22Rv1 (cell line): ENCODE measurements around the gene RICTOR.

Experiments
- ZFX ChIP-seq: fragments of 450-650 bp; IDR thresholded peaks from 2 replicates; pipeline ENCODE4 v1.6.1; 2017; ENCODE audit warnings: antibody characterized with exemption, borderline replicate concordance
- TF ChIP-seq, protein P1 (sequence below): fragments of 450-650 bp; IDR thresholded peaks from 2 replicates; pipeline ENCODE4 v1.5.1; 2017; ENCODE audit warnings: mild to moderate bottlenecking

DNA sequence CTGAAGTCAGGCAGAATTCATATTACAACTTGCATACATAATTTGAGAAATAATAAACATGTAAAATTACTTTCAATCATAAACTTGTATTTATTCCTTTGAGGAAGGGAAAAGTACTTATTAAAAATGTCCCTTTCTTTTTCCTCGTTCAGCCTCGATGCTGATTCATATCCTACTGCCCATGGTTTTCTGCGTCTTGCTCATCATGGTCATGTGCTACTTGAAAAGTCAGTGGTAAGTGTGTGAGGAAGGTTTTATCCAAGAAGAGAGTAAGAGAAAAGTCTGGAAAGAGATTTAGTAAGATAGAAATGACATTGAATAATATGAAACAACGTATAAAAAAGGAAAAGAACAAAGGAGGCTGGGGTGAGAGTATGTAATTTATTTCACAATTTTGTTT is 142.5 kb downstream of the RICTOR start:
- TF ChIP-seq, protein P1, sequence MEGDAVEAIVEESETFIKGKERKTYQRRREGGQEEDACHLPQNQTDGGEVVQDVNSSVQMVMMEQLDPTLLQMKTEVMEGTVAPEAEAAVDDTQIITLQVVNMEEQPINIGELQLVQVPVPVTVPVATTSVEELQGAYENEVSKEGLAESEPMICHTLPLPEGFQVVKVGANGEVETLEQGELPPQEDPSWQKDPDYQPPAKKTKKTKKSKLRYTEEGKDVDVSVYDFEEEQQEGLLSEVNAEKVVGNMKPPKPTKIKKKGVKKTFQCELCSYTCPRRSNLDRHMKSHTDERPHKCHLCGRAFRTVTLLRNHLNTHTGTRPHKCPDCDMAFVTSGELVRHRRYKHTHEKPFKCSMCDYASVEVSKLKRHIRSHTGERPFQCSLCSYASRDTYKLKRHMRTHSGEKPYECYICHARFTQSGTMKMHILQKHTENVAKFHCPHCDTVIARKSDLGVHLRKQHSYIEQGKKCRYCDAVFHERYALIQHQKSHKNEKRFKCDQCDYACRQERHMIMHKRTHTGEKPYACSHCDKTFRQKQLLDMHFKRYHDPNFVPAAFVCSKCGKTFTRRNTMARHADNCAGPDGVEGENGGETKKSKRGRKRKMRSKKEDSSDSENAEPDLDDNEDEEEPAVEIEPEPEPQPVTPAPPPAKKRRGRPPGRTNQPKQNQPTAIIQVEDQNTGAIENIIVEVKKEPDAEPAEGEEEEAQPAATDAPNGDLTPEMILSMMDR = no peak
- TF ChIP-seq ZFX = no peak
